Activated B cell treated with CpG ODN at 0.5 μM for 24 hours (primary cell): ENCODE data around the gene HELQ. TPM values are rescaled to one million over a fixed set of nuclear protein-coding genes. Genes with fewer than 3 reads are reported as not detected.
A peak's percentile ranks its signal among the peaks of the same experiment; 100 is the strongest.

Source experiments
- ATAC-seq: fragments of 200-7000 bp; cut with Tn5 transposase; one replicate; pipeline ENCODE4 v1.10.0; 2021; ENCODE audit warnings: low read depth, mild to moderate bottlenecking, moderate library complexity
- CTCF ChIA-PET: fragments of 350-600 bp; sonication (Branson Sonifier 250); formaldehyde crosslinking; loops from one replicate; lab custom pipeline; 2021; ENCODE audit warnings: antibody characterized with exemption; lab: Charles Lee
- POLR2A ChIA-PET: fragments of 350-600 bp; sonication (Branson Sonifier 250); formaldehyde crosslinking; loops from one replicate; lab custom pipeline; 2021; ENCODE audit warnings: antibody characterized with exemption; lab: Charles Lee
- DNase-seq: peaks from one replicate; pipeline ENCODE4 v3.0.0; 2022
- H3K27ac Mint-ChIP-seq: one replicate; pipeline ENCODE4 v1.8.0; 2020; ENCODE audit warnings: mixed read lengths
- H3K27me3 Mint-ChIP-seq: one replicate; pipeline ENCODE4 v1.8.0; 2021; ENCODE audit warnings: mixed read lengths
- H3K36me3 Mint-ChIP-seq: one replicate; pipeline ENCODE4 v1.8.0; 2021; ENCODE audit warnings: low read depth, mixed read lengths
- H3K4me1 Mint-ChIP-seq: one replicate; pipeline ENCODE4 v1.8.0; 2021; ENCODE audit warnings: mixed read lengths
- H3K4me3 Mint-ChIP-seq: one replicate; pipeline ENCODE4 v1.8.0; 2020; ENCODE audit warnings: mild to moderate bottlenecking, mixed read lengths
- H3K9me3 Mint-ChIP-seq: one replicate; pipeline ENCODE4 v1.8.0; 2020; ENCODE audit warnings: mixed read lengths
- intact Hi-C: fragments of 100-400 bp; cut with micrococcal nuclease; formaldehyde crosslinking; loops from one replicate; pipeline ENCODE4 v1.15.1; 2024
- total RNA-seq: library from RNA; stranded (reverse); gene quantifications from 2 replicates; pipeline ENCODE4 v1.2.3, GENCODE V29; 2022
- TF ChIP-seq, protein P1 (sequence below): fragments of 200-600 bp; IDR thresholded peaks from one replicate; pipeline ENCODE4 v1.8.0; 2022; ENCODE audit warnings: antibody characterized with exemption, mild to moderate bottlenecking

Gene HELQ
- total RNA-seq, 1 donor from 2014 or later: 32.9 TPM

DNA sequence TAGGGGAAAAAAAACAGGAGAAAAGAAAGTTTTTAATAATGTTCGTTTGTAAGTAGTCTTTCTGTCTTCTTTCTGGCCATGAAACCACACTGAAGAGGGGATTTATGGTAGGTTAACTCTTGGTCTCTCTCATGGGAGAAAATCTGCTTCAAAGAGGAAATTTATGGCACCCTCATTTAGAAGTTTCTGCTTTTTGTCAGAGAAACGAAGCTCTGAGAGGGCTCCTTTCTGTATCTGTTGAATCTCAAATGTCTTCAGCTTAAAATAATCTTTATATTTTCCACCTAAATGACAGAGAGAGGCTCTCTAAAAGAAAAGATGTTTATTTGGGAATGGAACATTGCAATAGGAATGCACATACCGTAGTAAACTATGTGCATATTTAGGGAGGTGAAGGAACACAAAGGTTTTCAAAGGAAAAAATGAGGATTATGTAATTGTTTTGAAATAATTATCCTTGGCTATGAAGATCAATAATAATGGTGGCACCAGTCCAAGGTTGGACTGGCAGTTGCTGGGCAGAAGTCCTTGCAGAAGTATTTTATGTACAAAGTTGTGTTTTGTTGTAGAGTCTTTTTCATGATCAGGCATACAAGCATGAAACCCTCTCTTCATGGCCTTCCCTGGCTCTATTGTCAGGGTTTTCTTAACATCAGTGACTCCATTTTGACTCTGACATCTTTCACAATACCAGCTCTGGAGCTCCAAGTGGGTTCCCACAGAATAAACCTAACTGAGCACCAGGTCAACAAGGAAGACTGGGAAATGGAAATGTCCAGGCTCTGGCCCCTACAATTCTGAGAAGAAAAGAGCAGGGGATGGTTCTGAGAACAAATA lies 67.9 kb downstream of the HELQ start:
- intact Hi-C loops: no loop called here
- TF ChIP-seq, protein P1, sequence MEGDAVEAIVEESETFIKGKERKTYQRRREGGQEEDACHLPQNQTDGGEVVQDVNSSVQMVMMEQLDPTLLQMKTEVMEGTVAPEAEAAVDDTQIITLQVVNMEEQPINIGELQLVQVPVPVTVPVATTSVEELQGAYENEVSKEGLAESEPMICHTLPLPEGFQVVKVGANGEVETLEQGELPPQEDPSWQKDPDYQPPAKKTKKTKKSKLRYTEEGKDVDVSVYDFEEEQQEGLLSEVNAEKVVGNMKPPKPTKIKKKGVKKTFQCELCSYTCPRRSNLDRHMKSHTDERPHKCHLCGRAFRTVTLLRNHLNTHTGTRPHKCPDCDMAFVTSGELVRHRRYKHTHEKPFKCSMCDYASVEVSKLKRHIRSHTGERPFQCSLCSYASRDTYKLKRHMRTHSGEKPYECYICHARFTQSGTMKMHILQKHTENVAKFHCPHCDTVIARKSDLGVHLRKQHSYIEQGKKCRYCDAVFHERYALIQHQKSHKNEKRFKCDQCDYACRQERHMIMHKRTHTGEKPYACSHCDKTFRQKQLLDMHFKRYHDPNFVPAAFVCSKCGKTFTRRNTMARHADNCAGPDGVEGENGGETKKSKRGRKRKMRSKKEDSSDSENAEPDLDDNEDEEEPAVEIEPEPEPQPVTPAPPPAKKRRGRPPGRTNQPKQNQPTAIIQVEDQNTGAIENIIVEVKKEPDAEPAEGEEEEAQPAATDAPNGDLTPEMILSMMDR: no peak
- Mint-ChIP-seq H3K9me3 (no peaks in the 10 kb centered on the region), H3K4me1 (peaks cover 45% of the 10 kb centered on the region), H3K36me3 (no peaks in the 10 kb centered on the region), H3K27me3 (no peaks in the 10 kb centered on the region), H3K27ac (peak overlapping the region; percentile 86), H3K4me3 (peak overlapping the region; percentile 63)
- ATAC-seq (peak; percentile 37), DNase-seq (no peak)
- ChIA-PET CTCF (no interaction called here), POLR2A (interaction anchor here (1.0 to 1.4 kb wide), 2 partner anchors 103 to 588 kb away, joined by 3 to 4 read pairs; partner anchors contain the start of gene COQ2)

DNA sequence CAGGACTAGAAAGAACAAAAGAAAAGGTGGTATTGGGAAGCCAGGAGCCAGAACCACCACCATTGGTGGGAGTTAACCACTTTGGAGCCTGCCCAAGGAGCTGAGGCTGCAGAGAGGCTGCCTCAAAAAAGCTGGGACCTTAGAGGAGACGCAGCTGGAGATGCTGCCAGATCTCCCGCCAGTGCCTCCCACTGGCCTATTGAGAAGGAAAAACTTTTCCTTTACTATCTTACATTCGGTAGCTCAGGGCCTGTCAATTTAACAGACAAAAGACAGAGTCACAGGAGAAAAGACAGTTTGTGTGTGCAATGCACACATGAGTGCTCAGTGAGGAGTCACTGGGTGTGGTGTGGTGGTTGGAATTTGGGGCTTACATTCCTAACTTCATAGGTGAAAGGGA lies 68.6 kb downstream of the HELQ start:
- H3K27ac Mint-ChIP-seq: peak overlapping the region; percentile 86
- H3K4me3 Mint-ChIP-seq: peak overlapping the region; percentile 63
- intact Hi-C loops: no loop called here

DNA sequence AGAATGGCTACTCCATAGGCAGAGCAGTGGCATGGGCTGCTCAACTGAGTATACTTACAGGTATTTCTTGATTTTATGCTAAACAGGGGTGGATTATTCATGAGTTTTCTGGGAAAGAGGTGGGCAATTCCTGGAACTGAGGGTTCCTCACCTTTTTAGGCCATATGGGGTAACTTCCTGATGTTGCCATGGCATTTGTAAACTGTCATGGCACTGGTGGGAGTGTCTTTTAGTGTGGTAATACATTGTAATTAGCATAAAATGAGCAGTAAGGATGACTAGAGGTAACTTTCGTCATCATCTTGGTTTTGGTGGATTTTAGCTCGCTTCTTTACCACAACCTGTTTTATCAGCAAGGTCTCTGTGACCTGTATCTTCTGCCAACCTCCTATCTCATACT lies 72.8 kb downstream of the HELQ start:
- no peak overlapping the region for H3K27ac Mint-ChIP-seq
- H3K4me1 Mint-ChIP-seq: peaks cover 24% of the 10 kb centered on the region
- ChIA-PET CTCF (no interaction called here), POLR2A (no interaction called here)
- H3K4me3 Mint-ChIP-seq: no peak overlapping the region
- no peaks in the 10 kb centered on the region for H3K27me3 Mint-ChIP-seq
- TF ChIP-seq, protein P1: no peak
- intact Hi-C loops: no loop called here
- peaks cover 10% of the 10 kb centered on the region for H3K9me3 Mint-ChIP-seq
- ATAC-seq (no peak), DNase-seq (no peak)
- peaks cover 7% of the 10 kb centered on the region for H3K36me3 Mint-ChIP-seq

More for the DNA sequence above, 68.6 kb downstream of the HELQ start:
- ChIA-PET CTCF (no interaction called here), POLR2A (interaction anchor here (1.0 to 1.4 kb wide), 2 partner anchors 103 to 587 kb away, joined by 3 to 4 read pairs; partner anchors contain the start of gene COQ2)
- H3K4me1 Mint-ChIP-seq: peaks cover 45% of the 10 kb centered on the region
- H3K27me3 Mint-ChIP-seq: no peaks in the 10 kb centered on the region
- TF ChIP-seq, protein P1: no peak
- H3K9me3 Mint-ChIP-seq: no peaks in the 10 kb centered on the region
- no peak for DNase-seq
- ATAC-seq: peak; percentile 47
- H3K36me3 Mint-ChIP-seq: no peaks in the 10 kb centered on the region

DNA sequence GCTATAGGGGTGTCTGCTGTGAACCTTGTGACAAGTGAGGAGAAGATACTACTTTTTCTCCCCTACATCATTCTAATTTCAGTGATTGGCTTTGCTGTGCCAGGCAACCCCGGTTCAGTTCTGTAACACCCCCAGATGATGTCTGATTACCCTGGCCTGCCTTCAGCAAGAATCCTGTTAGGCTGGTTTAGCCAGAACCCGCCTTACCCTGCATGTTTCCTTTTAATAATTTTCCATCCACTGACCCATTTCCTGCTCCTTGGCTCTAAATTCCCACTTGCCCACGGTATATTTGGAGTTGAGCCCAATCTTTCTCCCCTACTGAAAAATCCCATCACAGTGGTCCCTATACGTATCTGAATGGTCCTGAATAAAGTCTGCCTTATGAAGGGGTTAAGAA lies 74.5 kb downstream of the HELQ start:
- no peak for ATAC-seq
- intact Hi-C loops: no loop called here
- no peaks in the 10 kb centered on the region for H3K27me3 Mint-ChIP-seq
- TF ChIP-seq, protein P1: no peak
- CTCF ChIA-PET: no interaction called here
- H3K27ac Mint-ChIP-seq: no peak overlapping the region
- H3K4me3 Mint-ChIP-seq: no peak overlapping the region
- peaks cover 19% of the 10 kb centered on the region for H3K9me3 Mint-ChIP-seq
- POLR2A ChIA-PET: no interaction called here
- DNase-seq: no peak
- H3K36me3 Mint-ChIP-seq: peaks cover 9% of the 10 kb centered on the region
- H3K4me1 Mint-ChIP-seq: peaks cover 8% of the 10 kb centered on the region

DNA sequence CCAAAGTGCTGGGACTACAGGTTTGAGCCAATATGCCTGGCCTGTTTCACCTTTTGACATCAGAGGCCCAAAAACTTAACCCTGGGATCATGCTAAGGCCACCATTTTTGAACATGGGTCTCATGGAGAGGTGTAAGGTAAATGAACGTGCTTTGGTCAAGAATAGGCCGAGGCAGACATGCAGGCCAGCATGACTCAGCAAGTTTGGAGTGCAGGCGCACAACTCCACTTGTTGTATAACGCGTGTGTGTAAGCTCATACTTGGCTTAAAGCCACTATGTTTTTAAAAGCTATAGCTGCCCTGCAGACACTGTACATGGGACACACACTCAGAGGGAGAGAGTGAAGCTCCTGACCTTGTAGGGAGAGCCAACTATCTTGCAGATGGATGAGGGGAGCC lies 77.2 kb downstream of the HELQ start:
- ChIA-PET CTCF (no interaction called here), POLR2A (no interaction called here)
- no peak for ATAC-seq
- TF ChIP-seq, protein P1: no peak
- H3K4me1 Mint-ChIP-seq: no peaks in the 10 kb centered on the region
- peaks cover 24% of the 10 kb centered on the region for H3K9me3 Mint-ChIP-seq
- intact Hi-C loops: no loop called here
- H3K4me3 Mint-ChIP-seq: no peak overlapping the region
- no peak overlapping the region for H3K27ac Mint-ChIP-seq
- H3K27me3 Mint-ChIP-seq: no peaks in the 10 kb centered on the region
- DNase-seq: no peak
- peaks cover 9% of the 10 kb centered on the region for H3K36me3 Mint-ChIP-seq
